ENCODE results near the gene SLC4A1. TPM values are rescaled to one million over a fixed set of nuclear protein-coding genes. Genes with fewer than 3 reads are reported as not detected.

The SLC4A1 gene
- total and polyA plus RNA-seq, 5 donors from 2014 or later = not detected

GRCh38 chr17:44272321-44272951, 4.5 kb upstream of the SLC4A1 start:
- Histone ChIP-seq H3K36me3 (ENCODE audit: control insufficient read depth, insufficient read depth, low read length) (no peaks in the 10 kb centered on the region), H3K27ac (ENCODE audit: insufficient read depth, low read length, poor library complexity, severe bottlenecking) (no peak overlapping the region), H3K4me1 (ENCODE audit: control insufficient read depth, insufficient read depth, low read length, poor library complexity, severe bottlenecking) (no peaks in the 10 kb centered on the region), H3K4me3 (ENCODE audit: low read depth, low read length) (no peak overlapping the region), H3K27me3 (ENCODE audit: control insufficient read depth, insufficient read depth, low read length) (no peaks in the 10 kb centered on the region), H3K9me3 (ENCODE audit: control insufficient read depth in 2 of 2, low read length in 2 of 2) (no peaks in the 10 kb centered on the region)
- Mint-ChIP-seq H3K4me1 (no peaks in the 10 kb centered on the region), H3K36me3 (no peaks in the 10 kb centered on the region), H3K9me3 (no peaks in the 10 kb centered on the region), H3K27me3 (peaks cover 4% of the 10 kb centered on the region), H3K4me3 (no peak overlapping the region), H3K27ac (no peak overlapping the region)
- no peak for DNase-seq
- ATAC-seq (ENCODE audit: low read depth in 2 of 2) = no peak

- no peaks in the 10 kb centered on the region for H3K4me1 ChIP-seq (ENCODE audit: control insufficient read depth, insufficient read depth, low read length, poor library complexity, severe bottlenecking)
- ATAC-seq (ENCODE audit: low read depth in 2 of 2) (no peak), DNase-seq (no peak)
- H3K4me3 ChIP-seq (ENCODE audit: low read depth, low read length) = no peak overlapping the region
- H3K27me3 Mint-ChIP-seq = peaks cover 8% of the 10 kb centered on the region
- no peak overlapping the region for H3K27ac Mint-ChIP-seq
- H3K4me1 Mint-ChIP-seq = no peaks in the 10 kb centered on the region
- H3K9me3 ChIP-seq (ENCODE audit: control insufficient read depth in 2 of 2, low read length in 2 of 2) = no peaks in the 10 kb centered on the region
- no peak overlapping the region for H3K4me3 Mint-ChIP-seq
- no peaks in the 10 kb centered on the region for H3K36me3 Mint-ChIP-seq
- no peak overlapping the region for H3K27ac ChIP-seq (ENCODE audit: insufficient read depth, low read length, poor library complexity, severe bottlenecking)
- H3K27me3 ChIP-seq (ENCODE audit: control insufficient read depth, insufficient read depth, low read length) = no peaks in the 10 kb centered on the region
- H3K36me3 ChIP-seq (ENCODE audit: control insufficient read depth, insufficient read depth, low read length) = no peaks in the 10 kb centered on the region
- H3K9me3 Mint-ChIP-seq = no peaks in the 10 kb centered on the region
These were observed 1.8 kb upstream of the SLC4A1 start for GRCh38 chr17:44269535-44270240.

GRCh38 chr17:44268709-44269534, 987 bp upstream of the SLC4A1 start:
- peak overlapping the region in 1 of 3 donors; percentile 59 for H3K27ac Mint-ChIP-seq
- ATAC-seq (ENCODE audit: low read depth in 2 of 2) = no peak
- peaks cover 8% of the 10 kb centered on the region for H3K27me3 Mint-ChIP-seq
- no peaks in the 10 kb centered on the region for H3K4me1 Mint-ChIP-seq
- no peaks in the 10 kb centered on the region for H3K36me3 ChIP-seq (ENCODE audit: control insufficient read depth, insufficient read depth, low read length)
- H3K36me3 Mint-ChIP-seq = no peaks in the 10 kb centered on the region
- H3K4me3 Mint-ChIP-seq = no peak overlapping the region
- H3K27ac ChIP-seq (ENCODE audit: insufficient read depth, low read length, poor library complexity, severe bottlenecking) = no peak overlapping the region
- H3K9me3 Mint-ChIP-seq = no peaks in the 10 kb centered on the region
- H3K4me3 ChIP-seq (ENCODE audit: low read depth, low read length) = no peak overlapping the region
- H3K9me3 ChIP-seq (ENCODE audit: control insufficient read depth in 2 of 2, low read length in 2 of 2) = no peaks in the 10 kb centered on the region
- DNase-seq = no peak
- H3K27me3 ChIP-seq (ENCODE audit: control insufficient read depth, insufficient read depth, low read length) = no peaks in the 10 kb centered on the region
- no peaks in the 10 kb centered on the region for H3K4me1 ChIP-seq (ENCODE audit: control insufficient read depth, insufficient read depth, low read length, poor library complexity, severe bottlenecking)

GRCh38 chr17:44267165-44267455, 825 bp downstream of the SLC4A1 start:
- Mint-ChIP-seq H3K9me3 (no peaks in the 10 kb centered on the region), H3K27me3 (peaks cover 4% of the 10 kb centered on the region), H3K4me1 (no peaks in the 10 kb centered on the region), H3K27ac (no peak overlapping the region), H3K36me3 (no peaks in the 10 kb centered on the region), H3K4me3 (no peak overlapping the region)
- Histone ChIP-seq H3K9me3 (ENCODE audit: control insufficient read depth in 2 of 2, low read length in 2 of 2) (no peaks in the 10 kb centered on the region), H3K4me1 (ENCODE audit: control insufficient read depth, insufficient read depth, low read length, poor library complexity, severe bottlenecking) (no peaks in the 10 kb centered on the region), H3K27me3 (ENCODE audit: control insufficient read depth, insufficient read depth, low read length) (no peaks in the 10 kb centered on the region), H3K4me3 (ENCODE audit: low read depth, low read length) (no peak overlapping the region), H3K36me3 (ENCODE audit: control insufficient read depth, insufficient read depth, low read length) (no peaks in the 10 kb centered on the region), H3K27ac (ENCODE audit: insufficient read depth, low read length, poor library complexity, severe bottlenecking) (no peak overlapping the region)
- DNase-seq (no peak), ATAC-seq (ENCODE audit: low read depth in 2 of 2) (no peak)

GRCh38 chr17:44266402-44267164, 1.4 kb downstream of the SLC4A1 start:
- Histone ChIP-seq H3K27ac (ENCODE audit: insufficient read depth, low read length, poor library complexity, severe bottlenecking) (no peak overlapping the region), H3K27me3 (ENCODE audit: control insufficient read depth, insufficient read depth, low read length) (no peaks in the 10 kb centered on the region), H3K4me1 (ENCODE audit: control insufficient read depth, insufficient read depth, low read length, poor library complexity, severe bottlenecking) (no peaks in the 10 kb centered on the region), H3K4me3 (ENCODE audit: low read depth, low read length) (no peak overlapping the region), H3K36me3 (ENCODE audit: control insufficient read depth, insufficient read depth, low read length) (no peaks in the 10 kb centered on the region), H3K9me3 (ENCODE audit: control insufficient read depth in 2 of 2, low read length in 2 of 2) (no peaks in the 10 kb centered on the region)
- peak overlapping the region in 1 of 4 donors; percentile 76 for H3K4me3 Mint-ChIP-seq
- peaks cover 4% of the 10 kb centered on the region for H3K27me3 Mint-ChIP-seq
- H3K36me3 Mint-ChIP-seq = no peaks in the 10 kb centered on the region
- ATAC-seq (ENCODE audit: low read depth in 2 of 2) (no peak), DNase-seq (no peak)
- no peaks in the 10 kb centered on the region for H3K9me3 Mint-ChIP-seq
- H3K4me1 Mint-ChIP-seq = no peaks in the 10 kb centered on the region
- peak overlapping the region in 1 of 3 donors; percentile 81 for H3K27ac Mint-ChIP-seq

GRCh38 chr17:44263345-44263902, 4.5 kb downstream of the SLC4A1 start:
- DNase-seq (no peak), ATAC-seq (ENCODE audit: low read depth in 2 of 2) (no peak)
- peaks cover 4% of the 10 kb centered on the region for H3K27me3 Mint-ChIP-seq
- no peaks in the 10 kb centered on the region for H3K9me3 Mint-ChIP-seq
- Histone ChIP-seq H3K4me3 (ENCODE audit: low read depth, low read length) (no peak overlapping the region), H3K27ac (ENCODE audit: insufficient read depth, low read length, poor library complexity, severe bottlenecking) (no peak overlapping the region), H3K36me3 (ENCODE audit: control insufficient read depth, insufficient read depth, low read length) (no peaks in the 10 kb centered on the region), H3K9me3 (ENCODE audit: control insufficient read depth in 2 of 2, low read length in 2 of 2) (no peaks in the 10 kb centered on the region), H3K4me1 (ENCODE audit: control insufficient read depth, insufficient read depth, low read length, poor library complexity, severe bottlenecking) (no peaks in the 10 kb centered on the region), H3K27me3 (ENCODE audit: control insufficient read depth, insufficient read depth, low read length) (no peaks in the 10 kb centered on the region)
- no peak overlapping the region for H3K4me3 Mint-ChIP-seq
- no peaks in the 10 kb centered on the region for H3K4me1 Mint-ChIP-seq
- H3K27ac Mint-ChIP-seq = no peak overlapping the region
- no peaks in the 10 kb centered on the region for H3K36me3 Mint-ChIP-seq

GRCh38 chr17:44262654-44263225, 5.2 kb downstream of the SLC4A1 start:
- Histone ChIP-seq H3K9me3 (ENCODE audit: control insufficient read depth in 2 of 2, low read length in 2 of 2) (no peaks in the 10 kb centered on the region), H3K4me1 (ENCODE audit: control insufficient read depth, insufficient read depth, low read length, poor library complexity, severe bottlenecking) (no peaks in the 10 kb centered on the region), H3K4me3 (ENCODE audit: low read depth, low read length) (no peak overlapping the region), H3K36me3 (ENCODE audit: control insufficient read depth, insufficient read depth, low read length) (no peaks in the 10 kb centered on the region), H3K27me3 (ENCODE audit: control insufficient read depth, insufficient read depth, low read length) (no peaks in the 10 kb centered on the region), H3K27ac (ENCODE audit: insufficient read depth, low read length, poor library complexity, severe bottlenecking) (no peak overlapping the region)
- ATAC-seq (ENCODE audit: low read depth in 2 of 2) (no peak), DNase-seq (no peak)
- H3K27me3 Mint-ChIP-seq = peaks cover 4% of the 10 kb centered on the region
- no peaks in the 10 kb centered on the region for H3K36me3 Mint-ChIP-seq
- no peaks in the 10 kb centered on the region for H3K4me1 Mint-ChIP-seq
- H3K9me3 Mint-ChIP-seq = no peaks in the 10 kb centered on the region
- H3K27ac Mint-ChIP-seq = no peak overlapping the region
- no peak overlapping the region for H3K4me3 Mint-ChIP-seq

Measured in CD4-positive, CD25-positive, alpha-beta regulatory T cell (primary cell).